HG03571 (cell line): ENCODE data around the gene RNU6-9.
"Not testable (repeated sequence)": the region's sequence is repeated elsewhere in the genome, so short reads cannot be mapped to it uniquely, and the experiment has no call there.

Experiments used
- ATAC-seq: cut with Tn5 transposase; IDR thresholded peaks from one replicate; pipeline ENCODE4 v1.9.1; 2021; ENCODE audit not compliant: unreplicated experiment

RNU6-9 gene

DNA sequence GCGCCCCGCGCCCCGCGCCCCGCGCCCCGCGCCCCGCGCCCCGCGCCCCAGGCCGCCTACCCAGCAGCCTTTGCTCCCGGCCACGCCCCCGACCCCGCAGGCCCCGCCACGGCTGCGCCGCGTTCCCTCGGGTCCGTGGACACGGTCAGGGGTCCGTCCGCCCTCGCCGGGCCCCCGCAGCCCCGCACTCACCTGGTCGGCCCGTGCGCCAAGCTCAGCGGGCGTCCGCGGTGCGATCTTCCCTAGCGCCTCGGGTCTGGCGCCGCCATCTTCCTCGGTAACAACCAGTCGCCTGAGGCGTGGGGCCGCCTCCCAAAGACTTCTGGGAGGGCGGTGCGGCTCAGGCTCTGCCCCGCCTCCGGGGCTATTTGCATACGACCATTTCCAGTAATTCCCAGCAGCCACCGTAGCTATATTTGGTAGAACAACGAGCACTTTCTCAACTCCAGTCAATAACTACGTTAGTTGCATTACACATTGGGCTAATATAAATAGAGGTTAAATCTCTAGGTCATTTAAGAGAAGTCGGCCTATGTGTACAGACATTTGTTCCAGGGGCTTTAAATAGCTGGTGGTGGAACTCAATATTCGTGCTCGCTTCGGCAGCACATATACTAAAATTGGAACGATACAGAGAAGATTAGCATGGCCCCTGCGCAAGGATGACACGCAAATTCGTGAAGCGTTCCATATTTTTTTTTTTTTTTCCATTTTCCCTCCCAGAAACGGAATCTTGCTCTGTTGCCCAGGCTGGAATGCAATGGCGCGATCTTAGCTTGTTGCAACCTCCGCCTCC is at the start of gene RNU6-9, which contains the start of gene MED16:
Gene RNU6-9, plus strand, starts transcription at position 591 of the 796 bp plus-strand sequence.
Gene MED16, minus strand, starts transcription at position 294 of the 796 bp plus-strand sequence. CDS start 2,056 bp downstream, outside the sequence.
- peak; percentile 66 for ATAC-seq

DNA sequence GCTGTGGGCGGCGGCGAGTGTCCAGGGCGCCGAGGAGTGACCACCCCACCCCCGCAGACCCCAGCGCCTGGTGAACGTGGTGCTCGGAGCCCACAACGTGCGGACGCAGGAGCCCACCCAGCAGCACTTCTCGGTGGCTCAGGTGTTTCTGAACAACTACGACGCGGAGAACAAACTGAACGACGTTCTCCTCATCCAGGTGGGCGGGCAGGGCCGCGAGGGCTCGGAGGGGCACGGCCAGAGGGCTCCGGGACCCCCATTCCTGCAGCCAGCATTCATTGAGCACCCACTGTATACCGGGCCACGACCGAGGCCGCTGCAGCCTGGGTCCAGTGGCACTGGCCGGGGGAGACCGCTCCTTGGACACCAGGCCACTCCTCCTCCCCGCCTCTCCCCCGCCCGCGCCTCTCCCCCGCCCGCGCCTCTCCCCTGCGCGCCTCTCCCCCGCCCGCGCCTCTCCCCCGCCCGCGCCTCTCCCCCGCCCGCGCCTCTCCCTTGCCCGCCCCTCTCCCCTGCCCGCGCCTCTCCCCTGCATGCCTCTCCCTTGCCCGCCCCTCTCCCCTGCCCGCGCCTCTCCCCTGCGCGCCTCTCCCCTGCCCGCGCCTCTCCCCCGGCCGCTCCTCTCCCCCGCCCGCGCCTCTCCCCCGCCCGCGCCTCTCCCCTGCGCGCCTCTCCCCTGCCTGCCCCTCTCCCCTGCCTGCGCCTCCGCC is 49.3 kb upstream of the RNU6-9 start:
- no peak for ATAC-seq

DNA sequence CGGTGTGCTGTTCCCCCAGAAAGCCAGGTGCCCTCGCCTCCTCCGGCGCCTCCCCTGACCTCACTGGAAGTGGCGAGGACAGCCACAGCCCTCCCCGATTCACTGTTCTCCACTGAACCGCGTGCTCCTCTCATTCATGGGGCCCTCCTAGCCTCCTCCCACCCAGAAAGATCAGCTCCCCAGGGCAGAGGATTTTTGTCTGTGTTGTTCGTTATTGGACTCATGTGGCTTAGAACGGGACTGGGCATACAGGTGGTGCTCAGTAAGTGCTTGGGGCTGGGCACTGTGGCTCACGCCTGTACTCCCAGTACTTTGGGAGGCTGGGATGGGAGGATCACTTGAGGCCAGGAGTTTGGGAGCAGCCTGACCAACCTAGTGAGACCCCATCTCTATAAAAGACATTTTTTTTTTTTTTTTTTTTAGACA is 48.7 kb upstream of the RNU6-9 start:
- no peak for ATAC-seq

DNA sequence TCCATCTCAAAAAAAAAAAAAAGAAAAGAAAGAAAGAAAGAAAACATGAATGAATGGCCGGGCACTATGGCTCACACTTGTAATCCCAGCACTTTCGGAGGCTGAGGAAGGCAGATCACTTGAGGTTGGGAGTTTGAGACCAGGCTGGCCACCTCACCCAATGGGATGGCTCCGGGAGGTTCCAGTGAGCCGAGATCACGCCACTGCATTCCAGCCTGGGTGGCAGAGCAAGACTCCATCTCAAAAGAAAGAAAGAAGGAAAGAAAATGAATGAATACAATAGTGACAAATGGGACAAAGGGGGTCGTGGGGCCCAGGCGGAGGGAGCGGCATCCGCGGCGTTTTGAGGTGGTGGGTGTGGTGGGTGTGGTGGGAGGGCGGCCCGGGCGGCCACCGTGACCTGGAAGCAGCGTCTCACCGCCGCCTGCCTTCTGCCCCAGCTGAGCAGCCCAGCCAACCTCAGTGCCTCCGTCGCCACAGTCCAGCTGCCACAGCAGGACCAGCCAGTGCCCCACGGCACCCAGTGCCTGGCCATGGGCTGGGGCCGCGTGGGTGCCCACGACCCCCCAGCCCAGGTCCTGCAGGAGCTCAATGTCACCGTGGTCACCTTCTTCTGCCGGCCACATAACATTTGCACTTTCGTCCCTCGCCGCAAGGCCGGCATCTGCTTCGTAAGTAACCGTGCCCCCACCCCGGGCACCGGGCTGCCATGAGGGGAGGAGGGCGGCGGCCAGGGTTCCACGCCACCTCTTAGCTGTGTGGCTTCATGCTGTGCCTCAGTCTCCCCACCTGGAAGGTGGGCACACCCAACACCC is 47.4 kb upstream of the RNU6-9 start:
- ATAC-seq: no peak

DNA sequence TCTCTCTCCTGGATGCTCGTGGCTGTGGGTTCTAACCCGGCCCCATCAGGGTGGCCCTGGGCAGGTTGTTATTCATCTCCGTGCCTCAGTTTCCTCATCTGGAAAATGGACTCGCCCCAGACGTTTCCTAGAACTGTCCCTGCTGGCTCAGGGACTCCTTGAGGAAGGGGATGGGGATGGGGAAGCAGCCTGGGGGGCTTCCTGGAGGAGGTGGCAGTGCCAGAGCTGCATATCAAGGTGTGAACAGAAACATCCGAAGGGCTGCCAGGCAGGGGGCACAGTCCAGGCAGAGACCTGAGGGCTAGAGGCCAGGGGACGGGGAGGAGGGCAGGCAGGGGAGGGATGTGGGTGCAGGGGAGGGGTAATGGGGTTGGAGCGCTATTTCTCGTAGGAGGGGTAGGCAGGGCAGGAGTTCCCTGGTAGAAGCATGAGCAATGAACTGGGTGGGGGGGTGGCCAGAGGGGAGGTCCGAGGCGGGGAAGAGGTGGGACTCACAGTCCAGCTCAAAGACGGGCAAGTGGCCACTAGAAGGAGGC is 44.8 kb upstream of the RNU6-9 start:
- ATAC-seq: no peak

DNA sequence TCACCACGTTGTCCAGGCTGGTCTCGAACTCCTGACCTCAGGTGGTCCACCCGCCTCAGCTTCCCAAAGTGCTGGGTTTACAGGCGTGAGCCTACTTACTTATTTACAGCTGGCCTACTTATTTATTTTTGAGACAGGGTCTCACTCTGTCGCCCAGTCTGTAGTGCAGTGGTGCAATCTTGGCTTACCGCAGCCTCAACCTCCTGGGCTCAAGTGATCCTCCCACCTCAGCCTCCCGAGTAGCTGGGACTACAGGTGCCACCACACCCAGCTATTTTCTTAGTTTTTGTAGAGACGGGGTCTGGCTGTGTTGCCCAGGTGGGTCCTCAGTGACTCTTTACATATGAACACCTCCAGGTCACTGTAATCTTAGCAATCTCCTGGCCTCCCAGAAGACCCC is 44.1 kb upstream of the RNU6-9 start:
- not testable (repeated sequence) for ATAC-seq

DNA sequence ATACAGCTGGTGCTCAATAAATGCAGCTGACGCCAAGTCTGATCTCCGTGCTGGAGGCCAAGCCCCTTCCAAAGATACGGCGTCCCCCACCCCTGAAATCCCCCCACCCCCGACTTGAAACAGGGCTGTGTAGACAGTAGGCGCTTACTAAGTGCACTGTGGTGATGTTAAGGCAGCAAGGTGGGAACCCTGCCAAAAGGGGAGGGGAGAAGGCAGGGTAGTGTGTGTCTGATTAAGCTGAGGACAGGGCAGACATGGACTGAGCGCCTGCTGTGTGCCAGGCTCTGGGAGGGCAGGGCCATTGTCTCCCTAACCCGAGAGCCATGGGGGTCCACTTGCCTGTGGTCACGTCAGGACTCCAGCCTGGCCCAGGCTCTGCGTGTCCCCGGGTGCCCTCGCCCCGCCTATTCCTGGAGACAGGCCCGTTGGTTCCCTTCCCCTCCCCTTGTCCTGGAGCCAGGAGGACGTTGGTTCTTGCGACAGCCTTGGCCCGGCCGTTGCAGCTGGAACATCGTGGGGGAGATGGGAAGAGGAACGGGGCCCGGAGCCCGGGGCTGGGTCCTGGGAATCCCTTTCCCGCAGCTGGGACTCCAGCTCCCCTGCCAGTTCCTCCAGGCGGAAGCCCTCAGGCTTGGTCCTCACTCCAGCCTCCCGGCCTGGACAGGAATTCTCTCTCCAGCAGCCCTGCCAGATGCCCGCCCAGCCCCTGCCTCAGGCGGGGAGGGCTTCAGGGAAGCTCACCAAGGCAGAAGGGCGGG is 42.9 kb upstream of the RNU6-9 start:
- ATAC-seq: no peak

DNA sequence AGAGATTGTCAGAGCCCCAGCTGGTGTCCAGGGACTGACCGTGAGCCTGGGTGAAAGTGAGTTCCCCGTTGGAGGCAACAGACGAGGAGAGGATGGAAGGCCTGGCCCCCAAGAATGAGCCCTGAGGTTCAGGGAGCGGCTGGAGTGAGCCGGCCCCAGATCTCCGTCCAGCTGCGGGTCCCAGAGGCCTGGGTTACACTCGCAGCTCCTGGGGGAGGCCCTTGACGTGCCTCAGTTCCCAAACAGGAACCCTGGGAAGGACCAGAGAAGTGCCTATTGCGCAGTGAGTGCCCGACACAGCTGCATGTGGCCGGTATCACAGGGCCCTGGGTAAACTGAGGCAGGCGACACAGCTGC is 42.3 kb upstream of the RNU6-9 start:
- ATAC-seq: no peak

DNA sequence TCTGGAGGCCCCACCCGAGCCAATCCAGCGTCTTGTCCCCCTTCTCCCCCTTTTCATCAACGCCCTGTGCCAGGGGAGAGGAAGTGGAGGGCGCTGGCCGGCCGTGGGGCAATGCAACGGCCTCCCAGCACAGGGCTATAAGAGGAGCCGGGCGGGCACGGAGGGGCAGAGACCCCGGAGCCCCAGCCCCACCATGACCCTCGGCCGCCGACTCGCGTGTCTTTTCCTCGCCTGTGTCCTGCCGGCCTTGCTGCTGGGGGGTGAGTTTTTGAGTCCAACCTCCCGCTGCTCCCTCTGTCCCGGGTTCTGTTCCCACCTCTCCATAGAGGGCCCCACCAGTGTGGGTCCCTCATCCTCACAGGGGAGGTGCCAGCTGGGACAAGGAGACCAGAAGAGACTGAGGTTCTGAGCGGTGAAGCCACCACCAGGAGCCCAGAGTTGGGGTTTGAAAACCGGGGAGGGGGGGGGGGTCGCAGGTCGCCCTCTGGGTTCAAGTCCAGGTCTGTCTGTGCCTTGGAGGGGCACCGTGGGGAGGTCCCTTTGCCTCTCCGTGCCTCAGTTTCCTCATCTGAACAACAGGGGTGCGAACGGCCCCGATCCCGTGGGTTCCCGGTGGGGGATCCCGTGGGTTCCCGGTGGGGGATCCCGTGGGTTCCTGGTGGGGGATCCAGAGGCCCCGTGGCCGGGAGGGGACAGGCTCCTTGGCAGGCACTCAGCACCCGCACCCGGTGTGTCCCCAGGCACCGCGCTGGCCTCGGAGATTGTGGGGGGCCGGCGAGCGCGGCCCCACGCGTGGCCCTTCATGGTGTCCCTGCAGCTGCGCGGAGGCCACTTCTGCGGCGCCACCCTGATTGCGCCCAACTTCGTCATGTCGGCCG is 40.9 kb upstream of the RNU6-9 start, which contains the start of gene ELANE:
Gene ELANE, plus strand, starts transcription at position 168 of the 878 bp plus-strand sequence. Its CDS starts 26 bp downstream, at position 194.
- ATAC-seq: no peak

DNA sequence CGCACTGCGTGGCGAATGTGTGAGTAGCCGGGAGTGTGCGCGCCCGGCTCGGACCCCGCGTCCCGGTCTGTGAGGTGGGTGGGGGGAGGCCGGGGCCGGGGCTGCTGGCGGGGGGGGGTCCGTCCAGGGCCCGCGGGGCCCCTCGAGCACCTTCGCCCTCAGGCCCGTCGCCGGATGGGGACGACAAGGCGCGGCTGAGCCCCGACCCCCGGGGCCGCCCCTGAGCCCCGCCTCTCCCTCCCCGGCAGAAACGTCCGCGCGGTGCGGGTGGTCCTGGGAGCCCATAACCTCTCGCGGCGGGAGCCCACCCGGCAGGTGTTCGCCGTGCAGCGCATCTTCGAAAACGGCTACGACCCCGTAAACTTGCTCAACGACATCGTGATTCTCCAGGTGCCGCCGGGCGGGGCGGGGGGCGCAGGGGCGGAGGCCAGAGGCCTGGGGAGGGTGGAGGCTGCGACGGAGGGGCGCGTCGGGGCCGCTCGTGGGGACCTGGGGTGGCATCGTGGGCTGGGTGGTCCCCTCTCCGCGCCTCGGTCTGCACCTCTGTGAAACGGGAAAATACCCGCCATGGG is 40.2 kb upstream of the RNU6-9 start:
- ATAC-seq: no peak

DNA sequence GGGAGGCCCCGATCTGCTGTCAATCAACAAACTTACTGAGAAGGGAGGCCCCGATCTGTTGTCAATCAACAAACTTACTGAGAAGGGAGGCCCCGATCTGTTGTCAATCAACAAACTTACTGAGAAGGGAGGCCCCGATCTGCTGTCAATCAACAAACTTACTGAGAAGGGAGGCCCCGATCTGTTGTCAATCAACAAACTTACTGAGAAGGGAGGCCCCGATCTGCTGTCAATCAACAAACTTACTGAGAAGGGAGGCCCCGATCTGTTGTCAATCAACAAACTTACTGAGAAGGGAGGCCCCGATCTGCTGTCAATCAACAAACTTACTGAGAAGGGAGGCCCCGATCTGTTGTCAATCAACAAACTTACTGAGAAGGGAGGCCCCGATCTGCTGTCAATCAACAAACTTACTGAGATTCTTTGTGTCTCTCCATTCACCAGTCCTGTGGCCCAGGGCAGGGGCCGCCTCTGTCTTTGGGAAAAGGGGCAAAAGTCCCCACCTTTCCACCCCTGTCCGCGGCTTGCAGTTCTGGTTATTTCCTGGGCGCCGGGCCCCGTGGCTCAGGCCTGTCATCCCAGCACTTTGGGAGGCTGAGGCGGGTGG is 39.6 kb upstream of the RNU6-9 start:
- ATAC-seq: not testable (repeated sequence)

DNA sequence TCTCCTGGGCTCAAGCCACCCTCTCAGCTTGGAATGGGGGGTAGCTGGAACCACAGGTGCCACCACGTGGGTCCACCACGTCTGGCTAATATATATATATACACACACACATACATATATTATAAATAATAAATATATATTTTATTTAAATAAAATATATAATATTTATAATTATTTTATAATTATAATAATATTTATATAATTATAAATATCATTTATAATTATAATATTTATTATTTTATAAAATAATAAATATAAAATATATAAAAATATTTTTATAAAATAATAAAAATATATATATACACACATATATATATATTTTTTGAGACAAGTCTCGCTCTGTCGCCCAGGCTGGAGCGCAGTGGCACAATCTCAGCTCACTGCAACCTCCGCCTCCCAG is 38.7 kb upstream of the RNU6-9 start:
- ATAC-seq: no peak

DNA sequence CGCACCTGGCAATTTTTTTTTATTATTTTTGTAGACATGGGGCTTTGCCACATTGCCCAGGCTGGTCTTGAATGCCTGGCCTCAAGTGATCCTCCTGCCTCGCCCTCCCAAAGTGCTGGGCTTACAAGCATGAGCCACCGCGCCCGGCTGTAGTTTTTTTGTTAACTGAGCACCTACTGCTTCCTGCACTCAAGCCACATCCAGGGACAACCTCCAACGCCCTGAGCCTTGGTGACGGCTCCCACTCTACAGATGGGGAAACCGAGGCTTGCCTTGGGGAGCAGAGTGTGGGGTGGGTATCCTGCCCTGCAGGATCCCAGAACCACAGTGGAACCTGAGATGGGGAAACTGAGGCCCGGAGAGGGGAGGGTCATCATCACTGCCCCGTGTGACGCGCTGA is 38.1 kb upstream of the RNU6-9 start:
- no peak for ATAC-seq

DNA sequence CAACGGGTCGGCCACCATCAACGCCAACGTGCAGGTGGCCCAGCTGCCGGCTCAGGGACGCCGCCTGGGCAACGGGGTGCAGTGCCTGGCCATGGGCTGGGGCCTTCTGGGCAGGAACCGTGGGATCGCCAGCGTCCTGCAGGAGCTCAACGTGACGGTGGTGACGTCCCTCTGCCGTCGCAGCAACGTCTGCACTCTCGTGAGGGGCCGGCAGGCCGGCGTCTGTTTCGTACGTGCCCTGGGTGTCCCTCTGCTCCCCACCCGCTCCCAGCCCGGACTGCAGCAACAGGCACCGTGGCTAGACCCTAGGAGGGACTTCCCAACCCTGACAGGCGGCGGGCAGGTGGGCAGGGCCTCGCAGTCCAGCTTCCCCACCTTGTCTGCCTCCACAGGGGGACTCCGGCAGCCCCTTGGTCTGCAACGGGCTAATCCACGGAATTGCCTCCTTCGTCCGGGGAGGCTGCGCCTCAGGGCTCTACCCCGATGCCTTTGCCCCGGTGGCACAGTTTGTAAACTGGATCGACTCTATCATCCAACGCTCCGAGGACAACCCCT is 37.6 kb upstream of the RNU6-9 start:
- ATAC-seq: no peak

DNA sequence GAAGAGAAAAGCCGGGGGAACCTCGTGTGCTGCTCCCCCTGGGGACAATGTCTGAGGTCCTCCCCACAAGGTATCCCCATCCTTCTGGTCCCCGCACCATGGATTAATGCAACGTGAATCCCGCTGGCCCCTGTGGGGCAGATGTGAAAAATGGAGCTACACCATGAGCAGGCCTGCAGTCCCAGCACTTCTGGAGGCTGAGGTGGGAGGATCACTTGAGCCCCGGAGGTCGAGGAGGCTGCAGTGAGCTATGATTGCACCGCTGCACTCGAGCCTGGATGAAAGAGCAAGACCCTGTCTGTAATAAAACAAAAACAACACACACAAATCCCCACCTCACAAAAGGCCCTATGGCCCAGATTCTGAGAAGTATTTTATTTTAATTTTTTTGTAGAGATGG is 35.0 kb upstream of the RNU6-9 start:
- ATAC-seq: no peak

DNA sequence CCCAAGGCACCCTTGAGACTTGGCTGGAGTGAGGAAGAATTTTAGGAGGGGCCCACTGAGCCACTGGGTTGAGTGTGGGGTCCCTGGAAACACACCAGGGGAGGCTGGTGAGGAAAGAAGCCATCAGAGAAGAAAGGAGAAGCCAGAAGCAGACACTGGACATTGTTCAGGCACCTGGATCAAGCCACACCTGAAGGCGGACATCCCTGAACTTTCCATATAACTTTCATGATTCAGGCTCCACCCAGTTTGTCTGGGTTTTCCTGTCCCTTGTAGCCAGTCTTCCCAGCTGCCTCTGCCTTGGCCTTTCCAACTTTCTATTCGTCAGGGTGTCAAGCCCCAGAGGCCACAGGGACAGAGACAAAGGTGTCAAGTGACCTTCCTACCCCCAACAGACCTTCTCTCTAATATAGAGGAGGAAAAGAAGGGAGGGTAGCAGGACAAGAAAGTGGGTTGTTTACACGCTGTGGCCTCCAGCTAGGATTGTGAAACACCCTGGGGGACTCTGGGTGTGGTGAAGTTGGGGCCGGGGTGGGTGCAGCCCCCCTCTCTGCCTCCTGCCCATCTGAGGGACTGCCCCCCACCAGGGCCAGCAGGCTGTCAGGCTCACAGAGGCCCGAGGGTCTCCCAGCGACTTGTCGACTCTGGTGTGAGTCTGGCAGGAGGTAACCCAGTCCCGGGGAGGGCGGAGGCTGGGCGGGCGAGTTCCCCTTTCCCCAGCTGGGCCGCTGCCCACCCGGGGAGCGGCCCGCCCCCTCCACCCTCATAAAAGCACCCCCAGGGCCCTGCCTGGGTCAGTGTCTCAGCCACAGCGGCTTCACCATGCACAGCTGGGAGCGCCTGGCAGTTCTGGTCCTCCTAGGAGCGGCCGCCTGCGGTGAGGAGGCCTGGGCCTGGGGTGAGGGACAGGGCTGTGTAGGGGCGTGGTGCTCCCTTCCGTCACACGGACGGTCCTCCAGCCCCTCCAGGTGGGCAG is 34.1 kb upstream of the RNU6-9 start, which contains the start of gene CFD:
Gene CFD, plus strand, starts transcription at position 797 of the 976 bp plus-strand sequence. Its CDS starts 26 bp downstream, at position 823.
- no peak for ATAC-seq

DNA sequence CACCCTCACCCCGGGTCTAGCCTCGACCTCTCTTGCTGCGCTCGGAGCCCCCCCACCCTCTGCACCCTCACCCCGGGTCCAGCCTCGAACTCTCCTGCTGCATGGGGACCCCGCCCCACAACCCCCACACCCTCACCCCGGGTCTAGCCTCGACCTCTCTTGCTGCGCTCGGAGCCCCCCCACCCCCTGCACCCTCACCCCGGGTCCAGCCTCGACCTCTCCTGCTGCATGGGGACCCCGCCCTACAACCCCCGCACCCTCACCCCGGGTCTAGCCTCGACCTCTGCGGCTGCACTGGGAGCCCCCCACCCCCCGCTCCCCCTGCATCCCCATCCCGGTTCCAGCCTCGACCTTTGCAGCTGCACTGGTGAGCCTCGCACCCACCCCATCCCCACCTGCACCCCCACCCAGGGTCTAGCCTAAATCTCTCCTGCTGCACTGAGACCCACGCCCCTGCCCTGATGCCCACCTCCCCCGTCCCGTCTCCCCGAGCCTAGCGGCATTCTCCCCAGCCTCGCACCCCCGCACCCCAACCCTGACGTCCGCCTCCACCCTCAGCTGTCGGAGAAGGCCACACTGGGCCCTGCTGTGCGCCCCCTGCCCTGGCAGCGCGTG is 32.0 kb upstream of the RNU6-9 start:
- no peak for ATAC-seq
